22Rv1 (cell line): ENCODE results near the gene ARIH2.

Experiments used
- H3K27ac ChIP-seq: fragments of 450-650 bp; 2 replicates; pipeline ENCODE4 v1.5.1; 2017
- ZFX ChIP-seq: fragments of 450-650 bp; IDR thresholded peaks from 2 replicates; pipeline ENCODE4 v1.6.1; 2017; ENCODE audit warnings: antibody characterized with exemption, borderline replicate concordance
- TF ChIP-seq, protein P1 (sequence below): fragments of 450-650 bp; IDR thresholded peaks from 2 replicates; pipeline ENCODE4 v1.5.1; 2017; ENCODE audit warnings: mild to moderate bottlenecking

Gene ARIH2

GRCh38 chr3:48918388-48919214 is at the start of gene ARIH2:
Gene ARIH2 (plus strand): TSS chr3:48918842. CDS start chr3:48927559, 8,717 bp downstream.
- 0 out of 2 replicates have a peak, but pooled peaks have one; percentile 69 for TF ChIP-seq ZFX
- TF ChIP-seq, protein P1, sequence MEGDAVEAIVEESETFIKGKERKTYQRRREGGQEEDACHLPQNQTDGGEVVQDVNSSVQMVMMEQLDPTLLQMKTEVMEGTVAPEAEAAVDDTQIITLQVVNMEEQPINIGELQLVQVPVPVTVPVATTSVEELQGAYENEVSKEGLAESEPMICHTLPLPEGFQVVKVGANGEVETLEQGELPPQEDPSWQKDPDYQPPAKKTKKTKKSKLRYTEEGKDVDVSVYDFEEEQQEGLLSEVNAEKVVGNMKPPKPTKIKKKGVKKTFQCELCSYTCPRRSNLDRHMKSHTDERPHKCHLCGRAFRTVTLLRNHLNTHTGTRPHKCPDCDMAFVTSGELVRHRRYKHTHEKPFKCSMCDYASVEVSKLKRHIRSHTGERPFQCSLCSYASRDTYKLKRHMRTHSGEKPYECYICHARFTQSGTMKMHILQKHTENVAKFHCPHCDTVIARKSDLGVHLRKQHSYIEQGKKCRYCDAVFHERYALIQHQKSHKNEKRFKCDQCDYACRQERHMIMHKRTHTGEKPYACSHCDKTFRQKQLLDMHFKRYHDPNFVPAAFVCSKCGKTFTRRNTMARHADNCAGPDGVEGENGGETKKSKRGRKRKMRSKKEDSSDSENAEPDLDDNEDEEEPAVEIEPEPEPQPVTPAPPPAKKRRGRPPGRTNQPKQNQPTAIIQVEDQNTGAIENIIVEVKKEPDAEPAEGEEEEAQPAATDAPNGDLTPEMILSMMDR, result peak; percentile 21; the same call in 1 of the 2 replicates
- H3K27ac ChIP-seq, result peak within 1 kb of the TSS; percentile 96

DNA sequence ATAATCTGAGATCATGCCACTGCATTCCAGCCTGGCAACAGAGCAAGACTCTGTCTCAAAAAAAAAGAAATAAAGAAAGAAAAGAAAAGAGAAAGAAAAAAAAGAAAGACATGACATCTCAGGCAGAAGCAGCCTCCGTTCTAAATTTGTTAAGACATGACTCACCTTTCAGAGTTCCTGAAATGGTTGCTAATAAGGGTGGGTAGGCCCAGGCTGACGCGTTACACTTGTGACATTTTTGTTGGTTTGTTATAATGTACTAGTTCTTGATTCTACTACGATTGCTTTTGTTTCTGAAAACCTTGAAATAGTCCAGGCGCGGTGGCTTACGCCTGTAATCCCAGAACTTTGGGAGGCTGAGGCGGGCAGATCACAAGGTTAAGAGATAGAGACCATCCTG is 41.0 kb upstream of the ARIH2 start:
- TF ChIP-seq, protein P1, result no peak
- no peak for TF ChIP-seq ZFX

GRCh38 chr3:48879307-48879993 is 39.2 kb upstream of the ARIH2 start:
- TF ChIP-seq ZFX, result no peak
- TF ChIP-seq, protein P1, result no peak
- no peak overlapping the region for H3K27ac ChIP-seq

More for the DNA sequence above, 41.0 kb upstream of the ARIH2 start:
- H3K27ac ChIP-seq, result no peak overlapping the region

DNA sequence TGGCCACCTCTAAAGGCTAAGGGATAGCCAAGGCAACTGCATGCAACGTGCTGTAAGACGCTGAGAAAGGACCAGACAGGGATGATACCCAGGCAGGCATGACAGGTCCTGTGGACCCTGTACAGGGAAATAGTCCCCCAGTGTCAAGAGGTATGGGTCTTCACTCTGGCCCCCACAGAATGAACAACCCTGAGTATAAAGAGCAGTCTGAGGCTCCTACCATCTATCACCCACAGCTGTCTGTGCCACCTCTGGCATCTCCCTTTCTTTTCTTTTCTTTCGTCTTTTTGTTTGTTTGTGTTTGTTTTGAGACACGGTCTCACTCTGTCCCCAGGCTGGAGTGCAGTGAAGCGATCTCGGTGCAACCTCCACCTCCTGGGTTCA is 38.7 kb upstream of the ARIH2 start:
- no peak overlapping the region for H3K27ac ChIP-seq
- TF ChIP-seq, protein P1, result no peak
- TF ChIP-seq ZFX, result no peak

- H3K27ac ChIP-seq, result no peak overlapping the region
- TF ChIP-seq, protein P1, result no peak
- TF ChIP-seq ZFX, result no peak
Measured at GRCh38 chr3:48881006-48881405, 37.6 kb upstream of the ARIH2 start.

DNA sequence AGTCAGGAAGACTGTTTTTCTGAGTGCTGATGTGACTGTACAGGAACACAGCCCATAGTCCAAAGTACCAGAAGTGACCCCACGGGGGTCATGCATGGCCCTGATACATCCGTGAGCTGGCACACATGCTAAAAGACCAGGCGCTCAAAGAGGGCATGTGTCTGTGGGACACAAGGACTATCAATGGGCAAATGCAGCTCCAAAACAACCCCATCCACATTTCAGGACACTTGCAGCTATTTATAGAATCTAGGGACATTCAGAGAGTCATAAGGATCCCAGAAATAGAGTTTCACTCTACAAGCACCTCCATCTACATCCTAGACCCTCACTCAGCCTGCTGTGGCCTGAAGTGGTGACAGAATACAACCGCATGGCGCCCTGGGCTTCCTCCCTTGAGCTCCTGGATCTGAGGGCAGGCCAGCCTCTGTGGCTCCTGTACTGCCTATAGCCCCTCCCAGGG is 37.0 kb upstream of the ARIH2 start:
- TF ChIP-seq ZFX, result no peak
- TF ChIP-seq, protein P1, result no peak
- H3K27ac ChIP-seq, result no peak overlapping the region

GRCh38 chr3:48885753-48886152 is 32.9 kb upstream of the ARIH2 start:
- TF ChIP-seq, protein P1, result no peak
- no peak for TF ChIP-seq ZFX
- no peak overlapping the region for H3K27ac ChIP-seq
